Activated B cell treated with CpG ODN at 0.5 μM for 24 hours (primary cell): ENCODE results near the gene SLC22A6. TPM values are rescaled to one million over a fixed set of nuclear protein-coding genes. Genes with fewer than 3 reads are reported as not detected.

Experiments
- ATAC-seq: fragments of 200-7000 bp; cut with Tn5 transposase; one replicate; pipeline ENCODE4 v1.10.0; 2021; ENCODE audit warnings: low read depth, mild to moderate bottlenecking, moderate library complexity
- CTCF ChIA-PET: fragments of 350-600 bp; sonication (Branson Sonifier 250); formaldehyde crosslinking; loops from one replicate; lab custom pipeline; 2021; ENCODE audit warnings: antibody characterized with exemption; lab: Charles Lee
- POLR2A ChIA-PET: fragments of 350-600 bp; sonication (Branson Sonifier 250); formaldehyde crosslinking; loops from one replicate; lab custom pipeline; 2021; ENCODE audit warnings: antibody characterized with exemption; lab: Charles Lee
- DNase-seq: peaks from one replicate; pipeline ENCODE4 v3.0.0; 2022
- H3K27ac Mint-ChIP-seq: one replicate; pipeline ENCODE4 v1.8.0; 2020; ENCODE audit warnings: mixed read lengths
- H3K27me3 Mint-ChIP-seq: one replicate; pipeline ENCODE4 v1.8.0; 2021; ENCODE audit warnings: mixed read lengths
- H3K36me3 Mint-ChIP-seq: one replicate; pipeline ENCODE4 v1.8.0; 2021; ENCODE audit warnings: low read depth, mixed read lengths
- H3K4me1 Mint-ChIP-seq: one replicate; pipeline ENCODE4 v1.8.0; 2021; ENCODE audit warnings: mixed read lengths
- H3K4me3 Mint-ChIP-seq: one replicate; pipeline ENCODE4 v1.8.0; 2020; ENCODE audit warnings: mild to moderate bottlenecking, mixed read lengths
- H3K9me3 Mint-ChIP-seq: one replicate; pipeline ENCODE4 v1.8.0; 2020; ENCODE audit warnings: mixed read lengths
- CTCF ChIP-seq: fragments of 200-600 bp; IDR thresholded peaks from one replicate; pipeline ENCODE4 v1.8.0; 2022; ENCODE audit warnings: antibody characterized with exemption, mild to moderate bottlenecking
- intact Hi-C: fragments of 100-400 bp; cut with micrococcal nuclease; formaldehyde crosslinking; loops from one replicate; pipeline ENCODE4 v1.15.1; 2024
- total RNA-seq: library from RNA; stranded (reverse); gene quantifications from 2 replicates; pipeline ENCODE4 v1.2.3, GENCODE V29; 2022

The SLC22A6 gene
- total RNA-seq, 1 donor from 2014 or later = not detected

- ATAC-seq (no peak), DNase-seq (no peak)
- Mint-ChIP-seq H3K4me1 (no peaks in the 10 kb centered on the region), H3K27me3 (no peaks in the 10 kb centered on the region), H3K9me3 (no peaks in the 10 kb centered on the region), H3K4me3 (no peak overlapping the region), H3K27ac (no peak overlapping the region), H3K36me3 (no peaks in the 10 kb centered on the region)
- POLR2A ChIA-PET = no interaction called here
- TF ChIP-seq CTCF = no peak
- intact Hi-C loops = no loop called here
- CTCF ChIA-PET = no interaction called here
These were observed 23.2 kb upstream of the SLC22A6 start for GRCh38 chr11:63007920-63008319.

- no peaks in the 10 kb centered on the region for H3K9me3 Mint-ChIP-seq
- no peak for ATAC-seq
- no peak for DNase-seq
- H3K36me3 Mint-ChIP-seq = no peaks in the 10 kb centered on the region
- CTCF ChIA-PET = no interaction called here
- POLR2A ChIA-PET = no interaction called here
- no peak overlapping the region for H3K4me3 Mint-ChIP-seq
- H3K27me3 Mint-ChIP-seq = peaks cover 21% of the 10 kb centered on the region
- no peak for TF ChIP-seq CTCF
- intact Hi-C loops = no loop called here
- H3K27ac Mint-ChIP-seq = no peak overlapping the region
- H3K4me1 Mint-ChIP-seq = no peaks in the 10 kb centered on the region
These were observed 16.7 kb upstream of the SLC22A6 start for GRCh38 chr11:63001456-63001855.

- Mint-ChIP-seq H3K27me3 (peaks cover 34% of the 10 kb centered on the region), H3K9me3 (no peaks in the 10 kb centered on the region), H3K27ac (no peak overlapping the region), H3K4me1 (no peaks in the 10 kb centered on the region), H3K36me3 (no peaks in the 10 kb centered on the region), H3K4me3 (no peak overlapping the region)
- no peak for TF ChIP-seq CTCF
- ATAC-seq = no peak
- CTCF ChIA-PET = no interaction called here
- DNase-seq = no peak
- POLR2A ChIA-PET = no interaction called here
- intact Hi-C loops = no loop called here
These were observed 14.9 kb upstream of the SLC22A6 start for GRCh38 chr11:62999649-63000048.

GRCh38 chr11:62999156-62999555 is 14.4 kb upstream of the SLC22A6 start:
- no peak for TF ChIP-seq CTCF
- ChIA-PET POLR2A (no interaction called here), CTCF (no interaction called here)

GRCh38 chr11:62996271-62996670 is 11.5 kb upstream of the SLC22A6 start:
- ChIA-PET POLR2A (no interaction called here), CTCF (no interaction called here)
- ATAC-seq (no peak), DNase-seq (no peak)
- no peak overlapping the region for H3K27ac Mint-ChIP-seq
- H3K9me3 Mint-ChIP-seq = no peaks in the 10 kb centered on the region
- intact Hi-C loops = no loop called here
- H3K4me1 Mint-ChIP-seq = no peaks in the 10 kb centered on the region
- TF ChIP-seq CTCF = no peak
- no peaks in the 10 kb centered on the region for H3K36me3 Mint-ChIP-seq
- peaks cover 42% of the 10 kb centered on the region for H3K27me3 Mint-ChIP-seq
- H3K4me3 Mint-ChIP-seq = no peak overlapping the region

More at GRCh38 chr11:62999156-62999555, 14.4 kb upstream of the SLC22A6 start:
- Mint-ChIP-seq H3K36me3 (no peaks in the 10 kb centered on the region), H3K27me3 (peaks cover 34% of the 10 kb centered on the region), H3K4me1 (no peaks in the 10 kb centered on the region), H3K4me3 (no peak overlapping the region), H3K9me3 (no peaks in the 10 kb centered on the region), H3K27ac (no peak overlapping the region)
- intact Hi-C loops = no loop called here
- DNase-seq = no peak
- no peak for ATAC-seq
